GM12878 (cell line): ENCODE measurements around the gene HSD11B1. TPM values are rescaled to one million over a fixed set of nuclear protein-coding genes. Genes with fewer than 3 reads are reported as not detected.

Source experiments
- ATF3 ChIP-seq: IDR thresholded peaks from 2 replicates; pipeline ENCODE4 v1.6.1; 2011; ENCODE audit warnings: low read depth, mild to moderate bottlenecking, low read length, moderate library complexity, borderline replicate concordance; ENCODE audit errors: extremely low read depth
- BCLAF1 ChIP-seq: fragments of 450-650 bp; IDR thresholded peaks from 2 replicates; pipeline ENCODE4 v1.6.1; 2017; ENCODE audit warnings: antibody characterized with exemption, mild to moderate bottlenecking, moderate library complexity
- BHLHE40 ChIP-seq, 2 experiments: fragments of 450-650 bp in 1 of 2; IDR thresholded peaks; 2 replicates each; pipeline ENCODE4 v1.6.1; 2011 to 2017; ENCODE audit warnings: low read depth in 2 of 2, borderline replicate concordance in 1 of 2, improper control_type of control experiment in 1 of 2, low read length in 1 of 2, mild to moderate bottlenecking in 1 of 2
- BRCA1 ChIP-seq: IDR thresholded peaks from 2 replicates; pipeline ENCODE4 v1.6.1; 2011; ENCODE audit warnings: low read depth, low read length, improper control_type of control experiment
- CHD1 ChIP-seq: IDR thresholded peaks from 2 replicates; pipeline ENCODE4 v1.6.1; 2012; ENCODE audit warnings: low read depth, low read length, improper control_type of control experiment
- CHD2 ChIP-seq: IDR thresholded peaks from 2 replicates; pipeline ENCODE4 v1.6.1; 2011; ENCODE audit warnings: low read depth, low read length, improper control_type of control experiment, borderline replicate concordance
- CREM ChIP-seq: IDR thresholded peaks from 2 replicates; pipeline ENCODE4 v1.6.1; 2014; ENCODE audit warnings: antibody characterized with exemption, low read depth
- EED ChIP-seq: sonication (generic); IDR thresholded peaks from 2 replicates; pipeline ENCODE4 v1.6.1; 2016; ENCODE audit warnings: antibody characterized with exemption, low read depth
- FOXM1 ChIP-seq: IDR thresholded peaks from 2 replicates; pipeline ENCODE4 v1.6.1; 2012; ENCODE audit warnings: low read depth, mild to moderate bottlenecking, inconsistent platforms, low read length, moderate library complexity
- IRF5 ChIP-seq: fragments of 450-650 bp; IDR thresholded peaks from 2 replicates; pipeline ENCODE4 v1.6.1; 2017; ENCODE audit warnings: borderline replicate concordance
- JUNB ChIP-seq: IDR thresholded peaks from 2 replicates; pipeline ENCODE4 v1.6.1; 2016; ENCODE audit warnings: antibody characterized with exemption, mild to moderate bottlenecking
- KLF5 ChIP-seq: fragments of 450-650 bp; IDR thresholded peaks from 2 replicates; pipeline ENCODE4 v1.6.1; 2014; ENCODE audit warnings: mild to moderate bottlenecking; ENCODE audit not compliant: partially characterized antibody
- MEF2B ChIP-seq: fragments of 450-650 bp; IDR thresholded peaks from 2 replicates; pipeline ENCODE4 v1.6.1; 2018; ENCODE audit warnings: mild to moderate bottlenecking, moderate library complexity; ENCODE audit not compliant: partially characterized antibody, poor library complexity, severe bottlenecking
- MLLT1 ChIP-seq: fragments of 450-650 bp; IDR thresholded peaks from 2 replicates; pipeline ENCODE4 v1.6.1; 2016; ENCODE audit warnings: mild to moderate bottlenecking
- MYC ChIP-seq: IDR thresholded peaks from 2 replicates; pipeline ENCODE4 v1.6.1; 2011; ENCODE audit warnings: mild to moderate bottlenecking, low read length, moderate library complexity, inconsistent platforms; ENCODE audit not compliant: insufficient read depth, insufficient replicate concordance, insufficient read length, severe bottlenecking
- NFYB ChIP-seq: IDR thresholded peaks from 2 replicates; pipeline ENCODE4 v1.6.1; 2011; ENCODE audit warnings: low read depth, mild to moderate bottlenecking, low read length, improper control_type of control experiment, moderate library complexity; ENCODE audit not compliant: insufficient read depth
- POLR2AphosphoS2 ChIP-seq: IDR thresholded peaks from 2 replicates; pipeline ENCODE4 v1.6.1; 2011; ENCODE audit warnings: low read depth, mild to moderate bottlenecking, low read length, improper control_type of control experiment, moderate library complexity
- TAF1 ChIP-seq: IDR thresholded peaks from 2 replicates; pipeline ENCODE4 v1.6.1; 2011; ENCODE audit warnings: mild to moderate bottlenecking, low read depth, low read length, borderline replicate concordance
- ZZZ3 ChIP-seq: IDR thresholded peaks from 2 replicates; pipeline ENCODE4 v1.6.1; 2011; ENCODE audit warnings: low read depth; ENCODE audit not compliant: control insufficient read depth, insufficient read length
- polyA plus RNA-seq, 11 experiments: library from polyadenylated mRNA; depleted of rRNA in 4 of 11; unstranded in 6 of 11; stranded (reverse) in 5 of 11; fragments of >200 nt; fragmentation: Nextera tagmentation in 4 of 11; fragmentation: Illumina TruSeq in 1 of 11; extraction: Ambion mirVana in 4 of 11; extraction: Trizol in 1 of 11; gene quantifications; 1 replicate in 1 of 11; 2 replicates in 10 of 11; pipeline versions ENCODE4 v1.2.1 to v1.2.3, GENCODE V29; 2011 to 2016; ENCODE audit warnings: inconsistent platforms in 2 of 11, missing spikeins in 2 of 11, low read depth in 1 of 11
- total RNA-seq, 4 experiments: library from RNA; depleted of rRNA in 3 of 4; stranded (reverse); fragments of >200 nt in 3 of 4; fragmentation: Illumina TruSeq in 1 of 4; extraction: Trizol in 1 of 4; gene quantifications; 2 replicates each; pipeline versions ENCODE4 v1.2.1 to v1.2.3, GENCODE V29; 2013 to 2021

Gene HSD11B1
- total and polyA plus RNA-seq, 10 of the 15 experiments (the other 5 are each of a cell fraction or from before 2014, with no cell fraction given) = 0.04 to 0.27 (median 0.15) TPM; not detected in 7

- TF ChIP-seq BHLHE40 (IDR thresholded peaks at IDR 0.05; ENCODE audit: borderline replicate concordance in 1 of 2, low read depth in 2 of 2, low read length in 1 of 2) = peak; percentile 72 to 76; a peak in 3 of 4 replicates
- TF ChIP-seq ATF3 = no peak
- no peak for TF ChIP-seq POLR2AphosphoS2
- peak; percentile 67 for TF ChIP-seq CREM
- no peak for TF ChIP-seq CHD1
- TF ChIP-seq BRCA1 = no peak
- no peak for TF ChIP-seq KLF5
- peak; percentile 21; the same call in 1 of the 2 replicates for TF ChIP-seq JUNB
- no peak for TF ChIP-seq BCLAF1
- TF ChIP-seq CHD2 = peak; percentile 52; the same call in 1 of the 2 replicates
- TF ChIP-seq MYC = peak; percentile 51
- TF ChIP-seq EED = 0 out of 2 replicates have a peak, but pooled peaks have one; percentile 17
- no peak for TF ChIP-seq NFYB
- TF ChIP-seq TAF1 = no peak
- no peak; the same call in none of the 2 replicates for TF ChIP-seq MLLT1
- no peak for TF ChIP-seq IRF5
- no peak for TF ChIP-seq MEF2B
- TF ChIP-seq FOXM1 = no peak
- no peak for TF ChIP-seq ZZZ3
These were observed 43.1 kb downstream of the HSD11B1 start (continued) for GRCh38 chr1:209747580-209748262.
